Bronchial epithelial cell (primary cell): ENCODE results near the gene FARS2. TPM values are rescaled to one million over a fixed set of nuclear protein-coding genes. Genes with fewer than 3 reads are reported as not detected.
A peak's percentile ranks its signal among the peaks of the same experiment; 100 is the strongest.

Experiments
- DNase-seq: peaks from one replicate; pipeline ENCODE4 v3.0.0-alpha.2; 2010; ENCODE audit warnings: low read depth
- FAIRE-seq: peaks from 2 replicates; lab custom pipeline; 2011; peaks lifted over from hg19 to GRCh38; lab: Jason Lieb, UNC
- H3K27me3 ChIP-seq: 2 replicates; pipeline ENCODE4 v1.5.1; 2011; ENCODE audit warnings: low read length; ENCODE audit not compliant: control insufficient read depth, insufficient read depth
- H3K36me3 ChIP-seq: 2 replicates; pipeline ENCODE4 v1.5.1; 2011; ENCODE audit warnings: low read length; ENCODE audit not compliant: control insufficient read depth, insufficient read depth
- H3K4me3 ChIP-seq: 2 replicates; pipeline ENCODE4 v1.5.1; 2011; ENCODE audit warnings: mild to moderate bottlenecking, low read depth, low read length, control low read depth
- total RNA-seq: library from RNA; depleted of rRNA; stranded (reverse); fragments of >200 nt; gene quantifications from 2 replicates; pipeline ENCODE4 v1.2.1, GENCODE V29; 2014
- TF ChIP-seq, protein P1 (sequence below): IDR thresholded peaks from 2 replicates; pipeline ENCODE4 v1.5.1; 2011; ENCODE audit warnings: mild to moderate bottlenecking, moderate library complexity, low read length, control low read depth, inconsistent platforms; ENCODE audit not compliant: insufficient read depth, severe bottlenecking

Gene FARS2
- total RNA-seq, 1 donor from 2014 or later, result 27.4 TPM

DNA sequence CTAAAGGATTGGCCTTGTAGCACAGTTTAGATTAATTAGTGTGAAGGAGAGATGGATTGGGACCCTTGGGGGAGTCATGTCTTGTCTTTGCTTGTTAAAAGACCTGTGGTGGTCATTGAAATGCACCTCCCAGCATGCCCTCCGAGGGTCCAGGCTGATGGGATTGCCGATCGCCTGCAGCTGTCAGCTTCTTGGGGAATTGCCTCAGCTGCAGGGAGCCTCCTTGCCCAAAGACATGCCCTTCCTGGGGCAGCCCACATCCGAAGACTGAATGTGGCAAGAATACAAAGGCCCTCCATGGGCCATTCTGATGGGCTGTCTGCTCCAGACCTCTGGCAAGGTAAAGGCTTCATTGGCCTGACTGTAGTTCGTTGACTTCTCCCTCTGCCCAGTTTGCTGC is 150.7 kb downstream of the FARS2 start:
- TF ChIP-seq, protein P1, sequence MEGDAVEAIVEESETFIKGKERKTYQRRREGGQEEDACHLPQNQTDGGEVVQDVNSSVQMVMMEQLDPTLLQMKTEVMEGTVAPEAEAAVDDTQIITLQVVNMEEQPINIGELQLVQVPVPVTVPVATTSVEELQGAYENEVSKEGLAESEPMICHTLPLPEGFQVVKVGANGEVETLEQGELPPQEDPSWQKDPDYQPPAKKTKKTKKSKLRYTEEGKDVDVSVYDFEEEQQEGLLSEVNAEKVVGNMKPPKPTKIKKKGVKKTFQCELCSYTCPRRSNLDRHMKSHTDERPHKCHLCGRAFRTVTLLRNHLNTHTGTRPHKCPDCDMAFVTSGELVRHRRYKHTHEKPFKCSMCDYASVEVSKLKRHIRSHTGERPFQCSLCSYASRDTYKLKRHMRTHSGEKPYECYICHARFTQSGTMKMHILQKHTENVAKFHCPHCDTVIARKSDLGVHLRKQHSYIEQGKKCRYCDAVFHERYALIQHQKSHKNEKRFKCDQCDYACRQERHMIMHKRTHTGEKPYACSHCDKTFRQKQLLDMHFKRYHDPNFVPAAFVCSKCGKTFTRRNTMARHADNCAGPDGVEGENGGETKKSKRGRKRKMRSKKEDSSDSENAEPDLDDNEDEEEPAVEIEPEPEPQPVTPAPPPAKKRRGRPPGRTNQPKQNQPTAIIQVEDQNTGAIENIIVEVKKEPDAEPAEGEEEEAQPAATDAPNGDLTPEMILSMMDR, result no peak
- H3K36me3 ChIP-seq, result no peaks in the 10 kb centered on the region
- DNase-seq (no peak), FAIRE-seq (no peak)
- H3K4me3 ChIP-seq, result no peak overlapping the region
- no peaks in the 10 kb centered on the region for H3K27me3 ChIP-seq

DNA sequence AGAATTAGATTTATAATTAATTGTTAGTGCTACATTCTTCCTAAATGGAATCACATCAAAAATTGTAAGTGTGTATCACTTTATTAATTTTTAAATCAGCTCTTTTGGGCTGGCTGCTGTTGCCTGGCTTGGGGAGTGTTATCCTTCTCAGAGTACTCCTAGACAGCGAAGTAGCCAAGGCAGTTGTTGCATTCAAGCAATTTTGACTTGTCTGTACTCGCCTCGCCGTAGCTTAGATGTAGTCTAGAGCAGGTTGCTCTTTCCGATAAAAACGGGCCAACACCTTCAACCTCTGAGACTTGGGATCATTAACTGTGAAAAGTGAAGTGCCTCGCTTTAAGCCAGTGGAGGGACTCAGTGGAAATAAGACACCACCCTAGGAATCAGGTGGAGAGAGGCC is 151.3 kb downstream of the FARS2 start:
- DNase-seq (peak; percentile 38), FAIRE-seq (no peak)

DNA sequence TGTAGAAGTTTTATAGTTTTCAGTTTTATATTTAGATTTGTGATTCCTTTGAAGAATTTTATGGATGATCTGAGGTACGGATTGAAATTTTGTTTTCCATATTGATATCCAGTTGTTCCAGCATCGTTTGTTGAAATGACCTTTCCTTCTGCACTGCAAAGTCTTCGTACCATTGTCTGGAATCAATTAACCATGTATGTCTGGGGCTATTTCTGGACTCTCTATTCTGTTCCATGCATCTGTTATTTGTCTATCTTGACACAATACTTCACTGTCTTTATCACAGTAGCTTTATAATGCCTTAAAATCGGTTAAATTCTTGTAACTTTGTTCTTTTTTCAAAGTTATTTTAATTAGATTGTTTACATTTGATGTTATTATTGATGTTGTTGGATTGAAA is 154.9 kb downstream of the FARS2 start:
- Histone ChIP-seq H3K36me3 (no peaks in the 10 kb centered on the region), H3K27me3 (no peaks in the 10 kb centered on the region), H3K4me3 (no peak overlapping the region)
- DNase-seq (no peak), FAIRE-seq (no peak)
- TF ChIP-seq, protein P1, result no peak

More for the DNA sequence above, 151.3 kb downstream of the FARS2 start:
- TF ChIP-seq, protein P1, result no peak
- H3K27me3 ChIP-seq, result no peaks in the 10 kb centered on the region
- H3K4me3 ChIP-seq, result no peak overlapping the region
- no peaks in the 10 kb centered on the region for H3K36me3 ChIP-seq

DNA sequence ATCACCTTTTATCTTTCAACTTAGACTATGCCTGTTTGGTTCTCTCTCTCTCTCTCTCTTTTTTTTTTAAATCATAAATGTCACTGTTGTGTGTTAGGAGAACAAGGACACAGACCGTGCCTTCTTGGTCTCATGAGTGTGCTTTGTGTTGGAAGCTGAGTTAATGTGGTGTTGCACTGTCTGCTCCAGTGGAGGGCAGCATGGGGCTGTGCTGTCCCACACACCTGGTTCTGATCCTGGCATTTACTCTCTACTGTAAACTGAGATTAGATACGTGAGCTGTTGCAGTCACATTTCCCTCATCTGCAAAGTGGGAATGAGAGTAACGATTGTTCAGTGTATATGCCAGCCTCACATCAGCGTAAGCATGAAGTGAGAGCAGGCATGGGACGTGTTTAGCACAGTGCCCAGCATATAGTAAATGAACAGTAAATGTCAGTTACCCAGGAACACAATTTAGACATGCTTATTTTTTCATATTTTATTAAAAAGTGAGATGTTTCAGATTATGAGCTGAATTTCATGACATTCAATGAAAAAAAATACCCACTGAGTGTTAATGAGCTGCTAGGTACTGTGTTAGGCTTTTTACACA is 161.1 kb downstream of the FARS2 start:
- DNase-seq (peak; percentile 41), FAIRE-seq (no peak)
- H3K27me3 ChIP-seq, result no peaks in the 10 kb centered on the region
- no peaks in the 10 kb centered on the region for H3K36me3 ChIP-seq
- TF ChIP-seq, protein P1, result peak; percentile 82
- H3K4me3 ChIP-seq, result no peak overlapping the region

DNA sequence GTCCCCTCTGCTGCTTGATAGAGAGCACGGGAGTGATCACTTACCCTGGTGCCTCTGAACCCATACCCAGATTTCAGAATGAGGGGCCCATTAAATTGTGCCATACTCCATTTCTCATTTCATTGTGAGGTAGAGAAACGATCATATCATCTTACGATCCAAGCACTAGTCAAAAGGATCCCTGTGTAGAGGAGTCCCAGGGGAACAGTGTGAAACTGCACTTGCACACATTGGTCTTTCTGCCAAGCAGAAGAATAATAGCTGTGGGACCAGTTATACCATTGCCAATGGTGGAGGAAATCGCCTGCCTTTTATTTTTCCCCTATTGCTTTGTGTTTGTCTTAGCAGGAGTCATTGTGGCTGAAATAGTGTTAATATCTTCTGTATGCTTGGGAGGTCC is 161.9 kb downstream of the FARS2 start:
- Histone ChIP-seq H3K36me3 (no peaks in the 10 kb centered on the region), H3K27me3 (no peaks in the 10 kb centered on the region), H3K4me3 (no peak overlapping the region)
- TF ChIP-seq, protein P1, result no peak
- DNase-seq (no peak), FAIRE-seq (no peak)

DNA sequence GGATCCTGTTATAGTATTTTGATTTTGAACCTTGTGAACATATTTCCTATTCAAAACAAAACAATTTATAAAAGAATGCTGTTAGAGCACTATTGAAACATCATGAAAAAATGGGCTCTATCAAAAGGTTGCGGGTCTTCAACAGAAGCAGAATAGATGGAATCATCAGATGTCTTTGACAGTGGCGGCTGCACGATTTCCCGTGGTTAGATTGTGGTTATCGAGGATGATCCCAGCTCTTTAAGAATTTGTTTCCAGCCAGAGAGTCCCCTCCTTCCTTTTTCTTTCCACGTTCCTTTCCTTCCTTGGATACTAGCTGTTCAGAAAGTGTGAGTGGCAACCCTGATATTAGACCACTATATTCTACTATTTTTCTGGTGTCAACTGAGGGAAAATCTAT is 163.4 kb downstream of the FARS2 start:
- Histone ChIP-seq H3K27me3 (no peaks in the 10 kb centered on the region), H3K4me3 (no peak overlapping the region), H3K36me3 (no peaks in the 10 kb centered on the region)
- TF ChIP-seq, protein P1, result no peak
- FAIRE-seq (no peak), DNase-seq (no peak)
